Immature natural killer cell (primary cell): Measurements from ENCODE around the gene EMID1. TPM values are rescaled to one million over a fixed set of nuclear protein-coding genes. Genes with fewer than 3 reads are reported as not detected.

Experiments
- DNase-seq, 3 donors: peaks; one replicate each; pipeline ENCODE4 v3.0.0; 2022; ENCODE audit warnings: mixed read lengths in 1 of 3
- H3K27ac Mint-ChIP-seq, 6 donors: one replicate each; pipeline ENCODE4 v1.8.0; 2020; ENCODE audit warnings: mixed read lengths in 6 of 6, mild to moderate bottlenecking in 5 of 6, inconsistent platforms in 4 of 6, moderate library complexity in 3 of 6
- H3K27me3 Mint-ChIP-seq, 3 donors: one replicate each; pipeline ENCODE4 v1.8.0; 2020 to 2021; ENCODE audit warnings: low read depth in 3 of 3, mild to moderate bottlenecking in 3 of 3, mixed read lengths in 3 of 3, moderate library complexity in 3 of 3, inconsistent platforms in 1 of 3
- H3K36me3 Mint-ChIP-seq, 3 donors: one replicate each; pipeline ENCODE4 v1.8.0; 2020; ENCODE audit warnings: mixed read lengths in 3 of 3, inconsistent platforms in 2 of 3, mild to moderate bottlenecking in 2 of 3
- H3K4me1 Mint-ChIP-seq, 2 donors: one replicate each; pipeline ENCODE4 v1.8.0; 2020; ENCODE audit warnings: inconsistent platforms in 2 of 2, mild to moderate bottlenecking in 2 of 2, mixed read lengths in 2 of 2, moderate library complexity in 1 of 2
- H3K4me3 Mint-ChIP-seq, 5 donors: one replicate each; pipeline ENCODE4 v1.8.0; 2020; ENCODE audit warnings: mild to moderate bottlenecking in 5 of 5, mixed read lengths in 5 of 5, inconsistent platforms in 3 of 5, moderate library complexity in 3 of 5
- H3K9me3 Mint-ChIP-seq, 6 donors: one replicate each; pipeline ENCODE4 v1.8.0; 2020; ENCODE audit warnings: mild to moderate bottlenecking in 6 of 6, mixed read lengths in 6 of 6, inconsistent platforms in 4 of 6, moderate library complexity in 3 of 6
- polyA plus RNA-seq, 3 donors: library from polyadenylated mRNA; unstranded; fragments of 300-500 nt; fragmentation: Illumina TruSeq; gene quantifications; one replicate each; pipeline ENCODE4 v1.2.3, GENCODE V29; 2021

EMID1 gene
- under 1 TPM in 2 of 3 donors, not detected in 1; 0.29 to 0.91 TPM for polyA plus RNA-seq

GRCh38 chr22:29205594-29206371 is at the start of gene EMID1:
TSS of gene EMID1 (plus strand) at chr22:29205896. CDS start at chr22:29206039, 143 bp downstream.
- Mint-ChIP-seq H3K36me3 (no peaks in the 10 kb centered on the region), H3K4me1 (peaks cover 38 to 41% of the 10 kb centered on the region in 2 donors), H3K9me3 (no peaks in the 10 kb centered on the region), H3K4me3 (peak within 1 kb of the TSS; percentile 75 to 87 (median 78)), H3K27me3 (peaks cover 4 to 7% (median 4%) of the 10 kb centered on the region in 3 donors), H3K27ac (peak within 1 kb of the TSS in 5 of 6 donors; percentile 5 to 84 (median 58))
- DNase-seq, result peak; percentile 31 to 42 (median 35)

GRCh38 chr22:29155966-29156365 is 49.7 kb upstream of the EMID1 start:
- Mint-ChIP-seq H3K36me3 (no peaks in the 10 kb centered on the region), H3K27ac (no peak overlapping the region), H3K4me3 (no peak overlapping the region), H3K27me3 (peaks cover 10 to 21% (median 10%) of the 10 kb centered on the region in 3 donors), H3K9me3 (peaks cover 0 to 3% (median 0%) of the 10 kb centered on the region in 6 donors), H3K4me1 (peaks cover 5 to 7% of the 10 kb centered on the region in 2 donors)
- no peak for DNase-seq

DNA sequence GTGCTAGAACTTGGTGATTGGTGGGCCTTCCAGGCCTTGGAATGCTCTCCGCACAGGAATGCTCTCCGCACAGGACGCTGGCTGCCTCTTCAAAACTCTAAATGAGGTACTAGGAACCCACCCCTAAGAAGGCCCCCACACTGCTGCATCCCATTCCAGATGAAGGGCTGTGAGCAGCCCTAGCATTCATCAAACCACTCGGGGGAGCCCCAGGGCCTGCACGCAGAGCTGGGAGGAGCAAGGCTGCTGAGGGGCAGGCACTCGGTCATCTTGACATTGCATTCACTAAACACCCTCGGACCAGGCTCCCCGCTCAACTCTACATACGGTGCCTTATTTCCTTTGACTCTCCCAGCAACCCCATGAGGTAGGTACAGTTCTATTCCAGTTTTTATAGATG is 49.2 kb upstream of the EMID1 start:
- no peak for DNase-seq

GRCh38 chr22:29157759-29158535 is 47.7 kb upstream of the EMID1 start:
- Mint-ChIP-seq H3K27me3 (peaks cover 7 to 21% (median 8%) of the 10 kb centered on the region in 3 donors), H3K4me3 (no peak overlapping the region), H3K27ac (no peak overlapping the region), H3K9me3 (peaks cover 0 to 3% (median 0%) of the 10 kb centered on the region in 6 donors), H3K36me3 (no peaks in the 10 kb centered on the region), H3K4me1 (peaks cover 5 to 7% of the 10 kb centered on the region in 2 donors)
- DNase-seq, result no peak

More for the DNA sequence above, 49.2 kb upstream of the EMID1 start:
- no peaks in the 10 kb centered on the region for H3K36me3 Mint-ChIP-seq
- H3K27me3 Mint-ChIP-seq, result peaks cover 10 to 21% (median 10%) of the 10 kb centered on the region in 3 donors
- H3K27ac Mint-ChIP-seq, result no peak overlapping the region
- no peak overlapping the region for H3K4me3 Mint-ChIP-seq
- H3K4me1 Mint-ChIP-seq, result peaks cover 5 to 7% of the 10 kb centered on the region in 2 donors
- H3K9me3 Mint-ChIP-seq, result peaks cover 0 to 3% (median 0%) of the 10 kb centered on the region in 6 donors

GRCh38 chr22:29158546-29158945 is 47.1 kb upstream of the EMID1 start:
- peak in 1 of 3 donors; percentile 5 for DNase-seq
- Mint-ChIP-seq H3K27ac (no peak overlapping the region), H3K27me3 (peaks cover 5 to 16% (median 9%) of the 10 kb centered on the region in 3 donors), H3K4me3 (no peak overlapping the region), H3K9me3 (peaks cover 0 to 3% (median 0%) of the 10 kb centered on the region in 6 donors), H3K4me1 (peaks cover 5 to 7% of the 10 kb centered on the region in 2 donors), H3K36me3 (no peaks in the 10 kb centered on the region)

- DNase-seq, result no peak
- no peaks in the 10 kb centered on the region for H3K9me3 Mint-ChIP-seq
- no peak overlapping the region for H3K27ac Mint-ChIP-seq
- peaks cover 2 to 6% (median 2%) of the 10 kb centered on the region in 3 donors for H3K27me3 Mint-ChIP-seq
- H3K36me3 Mint-ChIP-seq, result no peaks in the 10 kb centered on the region
- peaks cover 19 to 21% of the 10 kb centered on the region in 2 donors for H3K4me1 Mint-ChIP-seq
- H3K4me3 Mint-ChIP-seq, result no peak overlapping the region
These were observed 41.9 kb upstream of the EMID1 start for GRCh38 chr22:29163808-29164207.

GRCh38 chr22:29165321-29166060 is 40.2 kb upstream of the EMID1 start:
- H3K36me3 Mint-ChIP-seq, result no peaks in the 10 kb centered on the region
- H3K27me3 Mint-ChIP-seq, result peaks cover 0 to 6% (median 2%) of the 10 kb centered on the region in 3 donors
- peaks cover 19 to 21% of the 10 kb centered on the region in 2 donors for H3K4me1 Mint-ChIP-seq
- peak overlapping the region in 1 of 5 donors; percentile 46 for H3K4me3 Mint-ChIP-seq
- no peak for DNase-seq
- H3K9me3 Mint-ChIP-seq, result no peaks in the 10 kb centered on the region
- H3K27ac Mint-ChIP-seq, result peak overlapping the region in 2 of 6 donors; percentile 18 to 22

GRCh38 chr22:29166180-29166579 is 39.5 kb upstream of the EMID1 start:
- Mint-ChIP-seq H3K9me3 (no peaks in the 10 kb centered on the region), H3K36me3 (no peaks in the 10 kb centered on the region), H3K27me3 (peaks cover 2 to 6% (median 3%) of the 10 kb centered on the region in 3 donors), H3K27ac (peak overlapping the region in 2 of 6 donors; percentile 18 to 34), H3K4me3 (peak overlapping the region in 3 of 5 donors; percentile 27 to 56 (median 46)), H3K4me1 (peaks cover 19 to 21% of the 10 kb centered on the region in 2 donors)
- DNase-seq, result no peak

- DNase-seq, result peak; percentile 46 to 52 (median 48)
- Mint-ChIP-seq H3K27me3 (peaks cover 2 to 6% (median 3%) of the 10 kb centered on the region in 3 donors), H3K9me3 (peaks cover 0 to 3% (median 0%) of the 10 kb centered on the region in 6 donors), H3K4me3 (peak overlapping the region; percentile 3 to 78 (median 46)), H3K27ac (peak overlapping the region in 4 of 6 donors; percentile 14 to 75 (median 72)), H3K4me1 (peaks cover 19 to 21% of the 10 kb centered on the region in 2 donors), H3K36me3 (no peaks in the 10 kb centered on the region)
These were observed 38.4 kb upstream of the EMID1 start for GRCh38 chr22:29167032-29167911.

DNA sequence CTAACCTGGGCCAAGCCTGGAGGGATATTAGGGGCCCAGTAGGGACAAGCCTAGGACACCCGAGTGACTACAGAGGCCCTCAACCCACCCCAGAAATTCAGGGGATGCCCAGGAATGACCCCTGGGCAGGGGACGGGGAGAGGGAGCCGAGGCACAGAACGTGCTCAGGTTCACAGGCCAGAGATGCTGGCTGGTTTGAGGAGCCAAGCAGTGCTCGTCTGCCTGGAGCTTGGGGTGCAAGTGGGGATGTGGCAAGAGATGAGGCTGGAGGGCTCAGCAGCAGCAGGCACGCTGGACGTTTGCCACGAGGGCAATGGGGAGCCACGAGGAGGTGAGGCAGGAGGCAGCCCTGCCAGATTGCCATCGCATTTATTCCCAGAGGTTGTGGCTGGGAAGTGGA is 34.0 kb upstream of the EMID1 start:
- H3K4me3 Mint-ChIP-seq, result no peak overlapping the region
- H3K9me3 Mint-ChIP-seq, result peaks cover 11 to 24% (median 17%) of the 10 kb centered on the region in 6 donors
- DNase-seq, result no peak
- peaks cover 2 to 6% (median 6%) of the 10 kb centered on the region in 3 donors for H3K27me3 Mint-ChIP-seq
- H3K4me1 Mint-ChIP-seq, result peaks cover 10 to 11% of the 10 kb centered on the region in 2 donors
- peaks cover 7 to 15% (median 8%) of the 10 kb centered on the region in 3 donors for H3K36me3 Mint-ChIP-seq
- no peak overlapping the region for H3K27ac Mint-ChIP-seq

- peaks cover 11 to 24% (median 17%) of the 10 kb centered on the region in 6 donors for H3K9me3 Mint-ChIP-seq
These were observed 33.5 kb upstream of the EMID1 start for GRCh38 chr22:29172216-29172615.

GRCh38 chr22:29175312-29175835 is 30.3 kb upstream of the EMID1 start:
- H3K4me3 Mint-ChIP-seq, result no peak overlapping the region
- H3K36me3 Mint-ChIP-seq, result peaks cover 7 to 15% (median 8%) of the 10 kb centered on the region in 3 donors
- no peak for DNase-seq
- H3K27ac Mint-ChIP-seq, result no peak overlapping the region
- peaks cover 11 to 24% (median 17%) of the 10 kb centered on the region in 6 donors for H3K9me3 Mint-ChIP-seq
- H3K4me1 Mint-ChIP-seq, result no peaks in the 10 kb centered on the region
- peaks cover 0 to 9% (median 4%) of the 10 kb centered on the region in 3 donors for H3K27me3 Mint-ChIP-seq

More at GRCh38 chr22:29172216-29172615, 33.5 kb upstream of the EMID1 start:
- Mint-ChIP-seq H3K27me3 (peaks cover 2 to 6% (median 4%) of the 10 kb centered on the region in 3 donors), H3K27ac (no peak overlapping the region), H3K4me1 (peaks cover 5 to 6% of the 10 kb centered on the region in 2 donors), H3K36me3 (peaks cover 7 to 15% (median 8%) of the 10 kb centered on the region in 3 donors), H3K4me3 (no peak overlapping the region)
- DNase-seq, result no peak
